Smooth muscle cell of the coronary artery (primary cell): ENCODE data around the gene KIF25. TPM values are rescaled to one million over a fixed set of nuclear protein-coding genes. Genes with fewer than 3 reads are reported as not detected.

Experiments used
- total RNA-seq: library from RNA; depleted of rRNA; stranded (reverse); fragments of >200 nt; gene quantifications from 2 replicates; pipeline ENCODE4 v1.2.3, GENCODE V29; 2014; ENCODE audit warnings: low replicate concordance

The KIF25 gene
- total RNA-seq = not detected in 2 replicates

GRCh38 chr6:167997642-167998041, at the start of gene KIF25:
KIF25 (plus strand) TSS chr6:167997671; CDS start chr6:168029586, 31,915 bp downstream.

GRCh38 chr6:168078943-168079405, 81.5 kb downstream of the KIF25 start, which contains the start of gene FRMD1:
FRMD1 (minus strand) TSS chr6:168079212; CDS start chr6:168079094, 118 bp downstream.

Other genes with a start within 250 kb of the KIF25 start
- 29.2 and 48.4 TPM in 2 replicates for gene AFDN, start 170.8 kb upstream of the KIF25 start, total RNA-seq
- not detected in 2 replicates for gene FRMD1, start 81.5 kb downstream of the KIF25 start, total RNA-seq